Pons (tissue), 1 donor: ENCODE data around the gene ST3GAL4.

ENCODE experiments used
- DNase-seq: peaks from one replicate; pipeline ENCODE4 v3.0.0-alpha.2; 2016; ENCODE audit warnings: low spot score

ST3GAL4 gene

DNA sequence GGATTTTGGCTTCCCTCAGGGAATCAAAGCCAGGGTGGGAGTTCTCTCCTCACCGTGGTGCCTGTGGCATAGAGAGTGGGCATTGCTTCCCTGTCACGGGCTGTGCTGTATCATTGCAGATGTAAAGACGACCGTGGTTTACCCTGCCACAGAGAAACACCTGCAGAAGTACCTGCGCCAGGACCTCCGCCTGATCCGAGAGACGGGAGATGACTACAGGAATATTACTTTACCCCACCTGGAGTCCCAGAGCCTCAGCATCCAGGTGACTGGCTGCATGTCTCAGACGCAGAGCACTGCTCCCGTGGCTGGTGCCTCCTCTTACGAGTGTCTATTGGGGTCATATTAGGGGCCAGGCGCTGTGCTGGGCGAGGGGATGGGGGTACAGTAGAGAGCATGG lies 24.2 kb upstream of the ST3GAL4 start:
- DNase-seq: no peak

DNA sequence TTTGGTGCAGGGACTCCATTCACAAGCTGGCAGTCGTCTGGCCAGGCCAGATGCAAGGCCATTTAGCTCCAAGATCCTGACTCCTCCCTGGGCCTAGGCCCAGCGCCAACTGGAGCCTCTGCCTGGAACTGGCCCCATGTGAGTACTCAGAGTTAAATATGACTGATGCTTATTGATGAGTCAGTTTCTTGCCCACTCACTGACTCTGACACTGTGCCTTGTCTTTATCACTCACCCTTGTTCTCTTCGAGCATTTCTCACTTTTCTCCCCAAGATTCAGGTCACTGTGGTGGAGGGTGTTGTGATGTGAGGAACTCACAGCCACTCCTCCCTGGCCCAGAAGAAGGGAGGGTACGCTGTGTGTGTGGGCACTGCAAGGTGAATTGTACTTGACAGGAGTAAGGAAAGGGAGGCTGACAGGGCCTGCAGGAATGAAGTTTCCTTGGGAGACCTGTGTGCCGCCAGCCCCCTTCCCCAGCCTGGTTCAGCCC lies 23.2 kb upstream of the ST3GAL4 start:
- DNase-seq: peak; percentile 66

DNA sequence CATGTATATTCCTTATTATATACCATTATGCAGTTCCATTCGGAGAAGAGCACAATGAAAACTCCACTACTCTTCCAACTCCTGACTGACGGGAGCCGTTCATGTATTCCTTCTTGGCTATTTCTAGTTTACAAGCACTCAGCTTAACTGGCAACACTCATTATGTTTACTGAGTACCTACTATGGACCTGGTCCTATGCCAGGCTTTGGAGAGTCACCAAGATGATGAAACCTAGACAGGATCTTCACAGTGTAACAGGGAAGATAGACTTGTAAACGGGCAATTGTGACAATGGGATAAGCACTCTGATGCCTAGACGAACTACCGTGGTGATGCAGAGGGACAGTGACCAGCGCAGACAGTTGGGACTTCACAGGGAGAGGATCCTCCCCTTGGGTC lies 22.3 kb upstream of the ST3GAL4 start:
- no peak for DNase-seq

DNA sequence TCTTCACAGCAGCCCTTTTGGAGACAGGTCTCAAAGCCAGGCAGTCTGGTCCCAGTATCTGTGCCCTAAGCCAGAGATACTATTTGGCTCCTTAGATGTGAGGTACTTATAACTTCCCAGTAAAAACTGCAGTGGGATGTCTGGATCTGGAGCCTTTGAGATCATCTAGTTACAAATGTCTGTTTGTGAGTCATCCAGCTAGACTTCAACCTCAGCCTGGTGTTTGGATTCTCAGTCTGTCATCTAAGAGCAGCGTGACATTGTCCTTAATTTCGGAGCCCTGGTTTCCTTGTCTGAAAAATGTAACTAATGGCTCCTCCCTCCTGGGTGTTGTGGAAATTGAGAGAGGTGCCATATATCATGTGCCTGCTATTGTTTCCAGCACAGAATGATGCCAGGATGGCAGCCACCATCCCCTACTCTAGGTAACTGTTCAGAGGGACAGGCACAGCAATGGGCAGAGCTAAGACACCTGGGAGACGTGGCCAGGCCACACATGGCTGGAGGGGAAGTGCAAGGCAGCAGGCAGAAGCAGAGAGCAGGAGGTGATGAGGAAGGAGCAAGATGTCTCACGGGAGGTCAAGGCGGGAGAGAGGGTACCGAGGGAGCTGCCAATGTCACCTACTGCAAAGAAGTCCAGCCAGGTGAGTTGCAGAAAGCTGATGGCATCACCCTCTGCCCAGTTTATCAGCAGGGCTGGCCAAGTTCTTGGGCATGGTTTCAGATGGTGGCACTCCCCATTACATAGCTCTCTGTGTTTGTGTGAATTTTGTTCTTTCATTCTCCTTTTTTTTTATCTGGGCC lies 20.6 kb upstream of the ST3GAL4 start:
- no peak for DNase-seq

DNA sequence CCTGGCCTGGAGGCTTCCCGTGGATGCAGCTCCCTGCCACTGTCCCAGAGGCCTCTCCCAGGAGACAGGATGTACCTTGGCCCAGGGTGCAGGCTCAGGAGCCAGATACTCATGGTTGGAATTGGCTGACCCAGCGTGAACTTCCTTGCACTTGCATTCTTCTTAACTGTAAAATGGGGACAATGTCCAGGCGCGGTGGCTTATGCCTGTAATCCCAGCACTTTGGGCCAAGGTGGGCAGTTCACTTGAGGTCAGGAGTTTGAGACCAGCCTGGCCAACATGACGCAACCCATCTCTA lies 20.1 kb upstream of the ST3GAL4 start:
- no peak for DNase-seq

DNA sequence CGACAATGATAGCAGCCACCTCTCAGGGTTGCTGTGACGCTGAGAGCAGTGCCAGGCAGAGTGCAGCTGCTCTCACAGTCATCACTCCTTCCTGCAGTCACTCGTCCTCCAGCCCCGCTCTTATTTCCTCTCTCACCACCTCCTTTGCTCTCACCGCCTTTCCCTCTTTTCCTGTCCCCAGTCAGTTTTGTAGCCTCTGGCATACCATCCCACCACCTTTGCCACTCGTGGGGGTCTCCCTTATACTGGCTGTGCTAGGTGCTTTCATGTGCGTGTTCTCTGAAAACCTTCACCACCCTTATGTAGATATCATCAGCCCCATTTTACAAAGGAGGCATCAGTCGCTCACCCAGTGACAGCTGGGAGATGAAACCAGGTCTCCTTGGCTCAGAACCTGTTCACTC lies 19.3 kb upstream of the ST3GAL4 start:
- no peak for DNase-seq

DNA sequence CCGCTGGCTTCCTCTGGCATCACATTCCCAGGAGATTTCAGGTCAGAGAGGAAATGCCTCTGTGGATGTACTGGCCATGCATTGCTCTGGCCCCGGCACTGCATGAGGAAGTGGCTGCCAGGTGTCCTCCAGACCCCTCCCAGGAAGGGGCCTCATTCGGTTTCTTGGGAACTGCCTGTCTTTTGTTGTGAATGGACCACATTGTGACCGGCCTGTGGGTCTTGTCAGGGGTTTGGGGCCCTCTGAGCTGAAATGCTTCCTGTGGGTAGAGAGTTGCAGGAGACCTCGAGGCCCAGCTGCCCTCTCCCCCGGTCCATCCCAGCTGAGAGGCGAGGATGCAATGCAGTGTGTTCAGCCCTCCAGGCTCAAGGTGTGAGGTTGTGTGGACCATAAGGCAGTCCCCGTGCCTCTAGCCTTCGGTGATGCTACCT lies 18.8 kb upstream of the ST3GAL4 start:
- no peak for DNase-seq

DNA sequence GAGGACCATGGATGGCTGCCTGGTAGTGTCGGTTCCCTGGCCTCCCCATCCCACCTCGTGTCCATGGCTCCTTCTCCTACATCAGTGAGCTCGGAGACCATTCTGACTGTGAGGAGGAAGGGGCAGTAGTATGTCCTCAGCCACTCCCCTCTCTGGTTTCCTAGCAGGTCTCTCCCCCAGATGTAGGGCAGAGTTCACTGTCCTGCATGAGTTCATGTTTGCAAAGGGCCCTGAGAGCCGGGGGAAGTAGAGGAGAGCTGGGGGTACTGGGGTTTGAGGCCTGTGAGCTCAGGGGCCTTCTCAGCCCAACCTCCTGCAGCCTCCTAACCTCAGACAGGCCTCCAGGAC lies 18.4 kb upstream of the ST3GAL4 start:
- DNase-seq: no peak

DNA sequence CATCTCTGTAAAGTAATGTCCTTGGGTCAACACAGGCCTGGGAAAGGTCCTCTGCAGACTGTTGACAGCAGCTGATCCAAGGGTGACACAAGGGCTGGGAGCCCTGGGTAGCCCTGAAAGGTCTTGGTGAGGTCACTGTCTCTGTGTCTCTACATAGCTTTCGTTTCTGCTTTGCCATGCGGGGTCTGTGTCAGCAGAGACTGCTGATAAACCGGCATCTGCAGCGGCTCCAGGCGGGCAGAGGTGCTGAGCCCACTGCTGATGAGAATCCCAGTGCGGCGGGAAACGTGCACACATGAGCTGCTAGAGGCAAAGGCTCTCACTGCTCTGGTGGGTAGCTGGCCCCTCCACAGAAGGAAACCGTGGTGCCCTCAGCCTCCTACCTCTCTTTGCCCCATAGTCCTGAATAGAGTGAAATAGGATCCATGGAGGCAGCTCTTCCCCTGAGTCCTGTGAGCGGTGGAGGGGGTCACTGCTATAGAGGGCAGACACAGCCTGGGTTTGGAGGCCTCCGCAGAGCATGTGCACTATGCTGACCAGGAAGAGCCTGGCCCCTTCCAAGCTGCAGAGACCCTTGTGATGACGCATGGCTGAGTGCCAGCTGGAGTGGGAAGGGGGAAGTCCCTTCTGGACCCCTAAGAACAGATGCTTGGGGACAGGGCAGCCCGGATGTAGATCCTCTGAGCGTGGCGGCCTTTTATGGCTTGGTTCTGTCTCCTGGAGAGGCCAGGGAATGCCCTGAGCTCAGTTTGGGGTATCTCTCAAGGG lies 17.8 kb upstream of the ST3GAL4 start:
- DNase-seq: no peak

DNA sequence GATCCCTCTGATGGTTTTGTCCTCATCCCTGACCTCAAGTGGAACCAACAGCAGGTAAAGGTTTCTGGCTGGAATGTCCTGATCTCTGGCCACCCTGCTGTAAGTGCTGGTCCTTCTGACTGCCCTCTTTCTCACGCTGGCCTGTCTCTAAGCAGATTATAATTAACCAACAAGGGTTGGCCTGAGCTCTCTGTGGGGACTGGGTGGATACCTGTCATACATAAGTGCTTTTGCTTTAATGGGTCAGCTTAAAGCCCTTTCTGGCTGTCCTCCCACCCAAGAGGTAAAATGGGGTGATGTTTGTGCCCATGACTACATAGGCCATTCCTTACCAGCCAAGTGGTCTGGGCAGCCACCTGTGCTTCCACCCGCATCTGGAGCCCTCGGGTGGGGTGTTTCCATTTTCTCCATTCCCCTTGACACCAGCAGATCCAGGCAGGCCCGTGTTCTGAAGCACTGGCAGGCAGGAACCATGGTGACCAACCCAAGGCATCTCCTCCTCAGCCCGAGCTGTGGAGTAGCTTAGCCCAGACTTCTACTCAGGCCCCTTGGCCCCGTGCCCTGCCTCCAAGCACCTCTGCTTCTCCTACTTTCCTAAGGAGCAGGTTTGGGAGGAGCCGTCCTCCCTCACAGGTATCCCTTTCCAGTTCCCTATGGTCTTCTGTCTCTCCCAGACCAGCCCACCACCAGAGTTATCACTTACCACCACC lies 17.0 kb upstream of the ST3GAL4 start:
- no peak for DNase-seq

DNA sequence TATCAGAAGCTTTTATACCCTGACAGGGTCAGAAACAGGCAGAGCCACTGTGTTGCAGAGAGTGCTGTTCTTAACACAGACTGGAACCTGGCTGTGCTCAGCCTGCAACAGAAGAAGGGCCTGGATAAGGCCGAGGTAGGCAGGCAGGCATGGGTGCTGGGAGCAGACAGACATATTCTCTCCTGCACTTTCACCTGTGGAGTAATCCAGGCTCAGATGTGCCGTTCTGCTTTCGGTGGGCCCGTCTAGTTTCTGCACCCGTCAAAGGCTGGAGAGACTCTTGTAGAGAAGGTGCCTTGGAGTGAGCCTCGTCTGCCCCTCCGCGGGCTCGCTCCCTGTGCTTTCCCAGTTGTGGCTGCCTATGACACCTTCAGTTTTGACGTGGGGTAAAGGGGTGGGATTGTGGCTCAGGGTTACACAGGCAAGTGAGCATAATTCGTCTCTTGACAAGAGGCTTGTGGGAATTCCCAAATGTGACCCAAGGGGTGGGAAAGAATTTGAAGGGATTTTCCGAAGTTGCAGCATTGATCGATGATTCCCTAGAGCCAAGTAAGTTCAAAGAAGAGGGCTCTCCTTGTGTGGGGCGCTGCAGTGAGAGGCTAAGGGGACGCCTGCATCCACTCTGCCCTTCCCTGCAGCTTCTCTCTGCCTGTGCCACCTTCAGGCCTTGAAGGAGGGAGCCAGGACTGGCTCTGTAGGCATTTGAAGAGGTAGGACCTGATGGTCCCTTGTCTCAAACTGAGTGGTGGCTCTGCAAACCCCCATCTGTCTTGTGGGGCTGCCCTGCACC lies 16.2 kb upstream of the ST3GAL4 start:
- DNase-seq: no peak

DNA sequence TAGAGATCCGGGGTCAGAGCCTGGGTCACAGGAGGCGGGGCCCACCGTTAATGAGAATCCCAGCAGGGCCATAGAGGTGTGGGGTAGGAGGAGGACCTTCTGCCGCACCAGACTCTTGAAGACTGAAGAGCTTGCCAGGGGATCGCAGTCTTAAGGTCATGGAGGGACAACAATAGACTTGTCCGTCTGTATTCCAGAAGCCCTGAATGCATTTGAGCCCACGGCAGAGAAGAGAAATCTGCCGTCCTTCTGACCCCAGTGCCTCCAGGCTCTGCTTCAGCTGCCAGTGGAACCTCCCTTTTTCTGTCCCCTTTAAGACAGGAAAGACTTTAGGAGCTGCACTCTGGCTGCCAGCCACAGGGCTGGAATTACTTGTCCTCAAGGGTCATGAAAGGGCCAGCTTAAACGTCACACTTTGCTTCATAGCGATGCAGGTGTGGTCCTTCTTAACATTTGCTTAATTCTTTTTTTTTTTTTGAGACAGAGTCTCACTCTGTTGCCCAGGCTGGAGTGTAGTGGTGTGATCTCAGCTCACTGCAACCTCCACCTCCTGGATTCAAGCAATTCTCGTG lies 15.5 kb upstream of the ST3GAL4 start:
- DNase-seq: no peak

DNA sequence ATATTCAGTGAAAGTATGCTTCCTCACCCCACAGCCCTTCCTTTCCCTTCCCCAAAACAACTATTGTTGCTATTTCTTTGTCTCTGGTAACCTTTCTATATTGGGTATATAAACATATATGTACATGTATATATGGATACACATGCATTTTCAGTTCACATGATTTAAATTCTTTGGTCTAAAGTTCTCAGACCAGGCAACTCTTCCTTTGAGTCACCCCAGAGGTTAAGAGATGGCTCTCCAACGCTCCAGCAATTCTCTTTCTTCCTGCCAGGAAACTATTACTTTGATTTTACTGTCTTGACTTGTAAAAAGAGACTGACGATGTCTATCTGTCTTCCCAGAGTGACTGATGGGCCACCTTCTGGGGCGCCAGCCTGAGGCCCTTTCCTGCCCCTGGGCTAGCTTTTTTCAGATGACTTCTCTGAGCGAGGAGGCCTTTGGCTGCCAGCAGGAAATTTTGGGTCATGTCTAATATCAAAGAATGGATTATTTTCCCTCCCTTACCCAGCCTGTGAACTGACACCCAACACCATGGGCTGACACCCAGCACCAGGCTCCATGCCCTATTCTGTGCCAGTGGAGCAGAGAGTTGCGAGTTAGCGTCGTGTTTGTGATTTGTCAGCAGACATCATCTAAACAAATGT lies 14.4 kb upstream of the ST3GAL4 start:
- no peak for DNase-seq

DNA sequence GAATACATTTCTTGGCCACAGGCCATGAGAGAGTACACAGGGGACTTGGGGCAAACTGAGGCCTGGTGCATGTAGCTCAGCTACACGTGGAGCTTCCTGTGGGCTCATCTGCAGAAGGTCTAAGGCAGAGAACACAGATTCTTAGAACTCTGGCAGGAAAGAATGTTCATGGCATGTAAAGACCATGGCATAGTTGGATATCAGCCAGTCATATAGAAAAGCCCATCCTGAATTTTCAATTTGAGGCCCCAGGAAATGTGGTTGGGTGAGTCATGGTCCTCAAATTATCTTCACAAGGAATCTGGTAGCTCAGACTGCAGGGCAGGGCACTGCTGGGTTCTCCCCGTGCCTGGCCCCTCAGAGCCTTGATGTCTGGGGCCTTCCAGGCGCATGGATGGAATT lies 13.7 kb upstream of the ST3GAL4 start:
- DNase-seq: no peak

DNA sequence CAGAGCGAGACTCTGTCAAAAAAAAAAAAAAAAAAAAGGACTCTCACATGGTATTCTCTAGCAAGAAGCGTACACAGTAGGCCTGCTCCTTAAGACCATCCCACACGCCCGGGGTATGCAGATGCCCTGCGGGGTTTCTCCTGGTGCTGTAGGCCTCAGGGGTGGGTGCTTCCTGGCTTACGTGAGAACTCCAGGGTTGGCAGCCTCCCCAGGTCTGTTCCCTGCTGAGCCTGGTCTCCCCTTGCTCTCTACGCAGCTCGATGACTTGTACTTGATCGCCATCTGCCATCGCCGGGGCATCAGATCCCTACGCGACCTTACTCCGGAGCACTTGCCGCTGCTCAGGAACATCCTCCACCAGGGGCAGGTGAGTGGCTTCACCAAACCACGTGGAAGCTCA lies 12.4 kb upstream of the ST3GAL4 start:
- DNase-seq: no peak

DNA sequence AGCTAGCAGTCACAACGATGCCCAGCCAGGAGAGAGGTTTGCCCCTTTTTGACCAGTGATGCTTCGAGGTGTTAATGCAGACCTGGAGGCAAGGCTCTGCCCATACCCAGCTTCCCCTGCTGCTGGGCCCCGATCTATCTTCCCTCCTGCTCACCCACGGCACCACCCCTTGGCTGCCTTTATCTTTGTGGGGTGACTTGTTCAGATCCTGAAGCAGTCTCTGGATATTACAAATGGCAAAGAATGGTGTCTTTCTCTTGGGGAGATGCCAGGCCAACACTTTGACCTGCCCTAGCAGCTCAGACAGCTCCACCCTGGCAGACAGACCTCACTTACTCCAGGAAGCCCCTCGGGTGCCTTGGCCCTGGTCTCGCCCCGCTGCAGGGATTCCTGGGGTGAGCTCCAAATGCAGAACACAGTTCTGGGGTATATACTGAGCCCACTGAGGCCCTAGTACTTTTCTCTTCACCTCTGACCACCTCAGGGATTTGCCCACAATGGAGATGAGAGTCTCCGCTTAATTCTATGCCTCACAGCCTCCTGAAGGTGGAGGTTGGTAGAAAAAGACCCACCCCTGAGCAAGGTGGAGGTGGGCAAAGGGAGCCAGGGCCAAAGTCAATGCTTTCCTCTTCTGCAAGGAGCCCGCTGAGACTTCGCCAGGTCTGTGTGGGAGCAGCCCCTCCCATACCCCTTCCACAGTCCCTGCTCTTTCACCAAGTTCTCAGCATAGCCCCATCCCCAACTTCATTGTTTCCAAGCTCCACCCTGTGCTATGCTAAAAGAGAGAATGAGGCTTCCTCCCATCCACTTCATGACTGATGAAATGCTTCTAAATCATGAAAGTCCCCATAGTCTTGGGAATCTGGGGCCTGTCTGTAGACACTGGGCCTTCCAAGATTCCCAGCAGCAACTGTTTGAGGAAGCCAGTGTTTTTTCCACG lies 11.1 kb upstream of the ST3GAL4 start:
- no peak for DNase-seq

DNA sequence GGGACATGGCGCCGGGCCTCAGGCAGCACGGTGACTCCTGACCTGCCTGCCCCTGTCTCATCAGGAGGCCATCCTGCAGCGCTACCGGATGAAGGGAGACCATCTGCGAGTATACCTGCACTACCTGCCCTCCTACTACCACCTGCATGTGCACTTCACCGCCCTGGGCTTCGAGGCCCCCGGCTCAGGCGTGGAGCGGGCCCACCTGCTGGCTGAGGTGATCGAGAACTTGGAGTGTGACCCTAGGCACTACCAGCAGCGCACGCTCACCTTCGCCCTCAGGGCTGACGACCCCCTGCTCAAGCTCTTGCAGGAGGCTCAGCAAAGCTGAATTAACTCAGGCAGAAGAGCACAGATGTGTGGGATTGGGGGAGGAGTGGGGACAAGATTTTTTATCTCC lies 10.2 kb upstream of the ST3GAL4 start:
- no peak for DNase-seq

DNA sequence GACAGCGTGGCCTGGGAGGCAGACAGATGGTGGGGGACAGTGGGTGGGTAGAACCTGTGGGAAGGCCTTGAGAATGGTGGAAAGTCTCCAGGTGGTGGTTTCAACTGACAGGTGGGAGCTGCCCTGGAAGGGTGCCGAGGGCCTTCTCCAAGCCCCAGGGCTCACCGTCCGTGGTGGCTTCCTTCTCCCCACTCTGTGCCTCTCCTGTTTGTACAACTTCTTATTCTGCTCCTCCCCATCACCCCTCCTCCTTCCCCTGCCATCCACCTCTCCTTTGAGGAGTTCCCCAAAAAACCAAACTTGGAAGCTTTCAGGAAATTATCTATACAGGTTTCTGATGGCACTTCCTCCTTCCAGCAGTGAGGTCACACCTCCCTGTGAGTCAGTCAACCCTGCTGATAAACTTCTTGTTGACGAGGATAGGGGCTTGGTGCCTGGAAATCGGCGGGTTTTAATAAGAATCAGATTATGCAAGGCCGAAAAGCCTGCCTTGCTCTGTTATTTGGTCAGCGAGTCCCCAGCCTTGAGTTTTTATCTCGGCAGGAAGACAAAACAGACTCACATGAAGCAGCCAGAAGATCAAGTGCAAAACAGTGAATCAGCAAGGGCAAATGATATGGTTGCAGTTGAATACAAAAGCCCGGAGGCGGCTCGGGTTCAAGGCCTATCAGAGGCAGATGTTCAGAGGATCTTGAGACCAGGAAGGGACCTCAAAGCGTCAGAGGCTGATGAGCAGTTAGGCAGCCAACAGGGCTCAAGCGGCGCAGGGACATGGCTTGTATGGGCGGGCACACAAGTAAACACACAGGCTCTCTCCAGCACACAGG lies 9.5 kb upstream of the ST3GAL4 start:
- DNase-seq: no peak

DNA sequence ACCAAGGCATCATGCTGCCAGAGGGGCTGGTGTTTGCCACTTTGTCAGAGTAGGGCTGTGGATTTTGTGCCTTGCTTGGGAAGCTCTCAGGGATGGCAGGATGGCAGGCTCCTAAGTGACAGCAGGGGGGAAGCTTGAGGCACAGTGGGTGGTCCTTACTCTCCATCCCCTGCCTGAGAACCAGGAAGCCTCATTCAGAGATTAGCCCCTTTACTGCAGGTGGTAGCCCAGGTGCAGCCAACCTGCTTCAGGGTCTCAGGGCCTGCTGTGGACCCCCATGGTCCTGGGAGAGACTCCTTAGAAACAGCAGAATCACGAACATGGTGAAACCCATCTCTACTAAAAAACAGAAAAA lies 8.9 kb upstream of the ST3GAL4 start:
- no peak for DNase-seq
